ENCODE results near the gene IFNB1.

DNA sequence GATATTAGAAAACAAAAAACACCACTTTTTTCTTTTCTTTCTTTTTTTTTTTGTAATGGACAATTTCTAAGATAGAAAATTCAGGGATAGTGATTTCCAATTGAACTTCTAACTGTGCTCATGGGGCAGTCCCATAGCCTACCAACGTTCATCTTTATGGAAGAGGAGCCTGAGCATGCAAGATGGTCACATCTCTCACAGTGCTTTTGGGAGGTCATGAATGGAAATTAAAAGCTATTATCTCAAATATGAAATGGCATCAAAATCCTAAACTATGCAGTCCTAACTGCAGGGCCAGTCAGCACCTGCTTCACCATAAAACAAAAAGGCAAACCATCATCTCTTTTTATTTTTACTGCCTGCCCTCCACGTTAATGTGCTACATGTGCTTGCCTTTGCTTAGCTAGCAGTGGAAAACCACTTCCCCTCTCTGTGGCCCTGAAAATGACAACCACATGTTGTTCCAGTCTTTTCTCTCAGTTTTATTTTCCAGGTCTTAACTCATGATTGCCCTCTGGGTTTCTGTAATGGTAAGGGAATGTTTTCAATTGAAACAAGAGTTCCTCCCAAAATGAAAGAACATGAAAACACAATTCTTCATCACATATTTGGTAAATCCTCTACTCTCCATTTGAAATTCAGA lies 16.7 kb downstream of the IFNB1 start:
- TF ChIP-seq, protein P1, sequence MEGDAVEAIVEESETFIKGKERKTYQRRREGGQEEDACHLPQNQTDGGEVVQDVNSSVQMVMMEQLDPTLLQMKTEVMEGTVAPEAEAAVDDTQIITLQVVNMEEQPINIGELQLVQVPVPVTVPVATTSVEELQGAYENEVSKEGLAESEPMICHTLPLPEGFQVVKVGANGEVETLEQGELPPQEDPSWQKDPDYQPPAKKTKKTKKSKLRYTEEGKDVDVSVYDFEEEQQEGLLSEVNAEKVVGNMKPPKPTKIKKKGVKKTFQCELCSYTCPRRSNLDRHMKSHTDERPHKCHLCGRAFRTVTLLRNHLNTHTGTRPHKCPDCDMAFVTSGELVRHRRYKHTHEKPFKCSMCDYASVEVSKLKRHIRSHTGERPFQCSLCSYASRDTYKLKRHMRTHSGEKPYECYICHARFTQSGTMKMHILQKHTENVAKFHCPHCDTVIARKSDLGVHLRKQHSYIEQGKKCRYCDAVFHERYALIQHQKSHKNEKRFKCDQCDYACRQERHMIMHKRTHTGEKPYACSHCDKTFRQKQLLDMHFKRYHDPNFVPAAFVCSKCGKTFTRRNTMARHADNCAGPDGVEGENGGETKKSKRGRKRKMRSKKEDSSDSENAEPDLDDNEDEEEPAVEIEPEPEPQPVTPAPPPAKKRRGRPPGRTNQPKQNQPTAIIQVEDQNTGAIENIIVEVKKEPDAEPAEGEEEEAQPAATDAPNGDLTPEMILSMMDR (IDR thresholded peaks at IDR 0.05) = no peak
- TF ChIP-seq, protein P2, sequence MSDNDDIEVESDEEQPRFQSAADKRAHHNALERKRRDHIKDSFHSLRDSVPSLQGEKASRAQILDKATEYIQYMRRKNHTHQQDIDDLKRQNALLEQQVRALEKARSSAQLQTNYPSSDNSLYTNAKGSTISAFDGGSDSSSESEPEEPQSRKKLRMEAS (CRISPR knock-in tag; IDR thresholded peaks at IDR 0.05) = no peak
- no peak for TF ChIP-seq ZNF121 (CRISPR knock-in tag; IDR thresholded peaks at IDR 0.05)
- TF ChIP-seq, protein P3, sequence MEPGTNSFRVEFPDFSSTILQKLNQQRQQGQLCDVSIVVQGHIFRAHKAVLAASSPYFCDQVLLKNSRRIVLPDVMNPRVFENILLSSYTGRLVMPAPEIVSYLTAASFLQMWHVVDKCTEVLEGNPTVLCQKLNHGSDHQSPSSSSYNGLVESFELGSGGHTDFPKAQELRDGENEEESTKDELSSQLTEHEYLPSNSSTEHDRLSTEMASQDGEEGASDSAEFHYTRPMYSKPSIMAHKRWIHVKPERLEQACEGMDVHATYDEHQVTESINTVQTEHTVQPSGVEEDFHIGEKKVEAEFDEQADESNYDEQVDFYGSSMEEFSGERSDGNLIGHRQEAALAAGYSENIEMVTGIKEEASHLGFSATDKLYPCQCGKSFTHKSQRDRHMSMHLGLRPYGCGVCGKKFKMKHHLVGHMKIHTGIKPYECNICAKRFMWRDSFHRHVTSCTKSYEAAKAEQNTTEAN (CRISPR knock-in tag; IDR thresholded peaks at IDR 0.05) = no peak
- TF ChIP-seq, protein P4, sequence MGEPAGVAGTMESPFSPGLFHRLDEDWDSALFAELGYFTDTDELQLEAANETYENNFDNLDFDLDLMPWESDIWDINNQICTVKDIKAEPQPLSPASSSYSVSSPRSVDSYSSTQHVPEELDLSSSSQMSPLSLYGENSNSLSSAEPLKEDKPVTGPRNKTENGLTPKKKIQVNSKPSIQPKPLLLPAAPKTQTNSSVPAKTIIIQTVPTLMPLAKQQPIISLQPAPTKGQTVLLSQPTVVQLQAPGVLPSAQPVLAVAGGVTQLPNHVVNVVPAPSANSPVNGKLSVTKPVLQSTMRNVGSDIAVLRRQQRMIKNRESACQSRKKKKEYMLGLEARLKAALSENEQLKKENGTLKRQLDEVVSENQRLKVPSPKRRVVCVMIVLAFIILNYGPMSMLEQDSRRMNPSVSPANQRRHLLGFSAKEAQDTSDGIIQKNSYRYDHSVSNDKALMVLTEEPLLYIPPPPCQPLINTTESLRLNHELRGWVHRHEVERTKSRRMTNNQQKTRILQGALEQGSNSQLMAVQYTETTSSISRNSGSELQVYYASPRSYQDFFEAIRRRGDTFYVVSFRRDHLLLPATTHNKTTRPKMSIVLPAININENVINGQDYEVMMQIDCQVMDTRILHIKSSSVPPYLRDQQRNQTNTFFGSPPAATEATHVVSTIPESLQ (CRISPR knock-in tag; IDR thresholded peaks at IDR 0.05) = no peak
- TF ChIP-seq SP1 (CRISPR knock-in tag; conservative IDR thresholded peaks at IDR 0.05) = no peak
- TF ChIP-seq, protein P5, sequence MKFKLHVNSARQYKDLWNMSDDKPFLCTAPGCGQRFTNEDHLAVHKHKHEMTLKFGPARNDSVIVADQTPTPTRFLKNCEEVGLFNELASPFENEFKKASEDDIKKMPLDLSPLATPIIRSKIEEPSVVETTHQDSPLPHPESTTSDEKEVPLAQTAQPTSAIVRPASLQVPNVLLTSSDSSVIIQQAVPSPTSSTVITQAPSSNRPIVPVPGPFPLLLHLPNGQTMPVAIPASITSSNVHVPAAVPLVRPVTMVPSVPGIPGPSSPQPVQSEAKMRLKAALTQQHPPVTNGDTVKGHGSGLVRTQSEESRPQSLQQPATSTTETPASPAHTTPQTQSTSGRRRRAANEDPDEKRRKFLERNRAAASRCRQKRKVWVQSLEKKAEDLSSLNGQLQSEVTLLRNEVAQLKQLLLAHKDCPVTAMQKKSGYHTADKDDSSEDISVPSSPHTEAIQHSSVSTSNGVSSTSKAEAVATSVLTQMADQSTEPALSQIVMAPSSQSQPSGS (CRISPR knock-in tag; IDR thresholded peaks at IDR 0.05; ENCODE audit: borderline replicate concordance, low read depth) = no peak
- TF ChIP-seq ZNF416 (CRISPR knock-in tag; IDR thresholded peaks at IDR 0.05) = no peak
- no peak for TF ChIP-seq TEAD1 (CRISPR knock-in tag; IDR thresholded peaks at IDR 0.05)
